ENCODE measurements around the gene KCNJ5. TPM values are rescaled to one million over a fixed set of nuclear protein-coding genes. Genes with fewer than 3 reads are reported as not detected.

KCNJ5 gene
- total RNA-seq, 2 donors from 2014 or later: 0.60 to 1.1 TPM

DNA sequence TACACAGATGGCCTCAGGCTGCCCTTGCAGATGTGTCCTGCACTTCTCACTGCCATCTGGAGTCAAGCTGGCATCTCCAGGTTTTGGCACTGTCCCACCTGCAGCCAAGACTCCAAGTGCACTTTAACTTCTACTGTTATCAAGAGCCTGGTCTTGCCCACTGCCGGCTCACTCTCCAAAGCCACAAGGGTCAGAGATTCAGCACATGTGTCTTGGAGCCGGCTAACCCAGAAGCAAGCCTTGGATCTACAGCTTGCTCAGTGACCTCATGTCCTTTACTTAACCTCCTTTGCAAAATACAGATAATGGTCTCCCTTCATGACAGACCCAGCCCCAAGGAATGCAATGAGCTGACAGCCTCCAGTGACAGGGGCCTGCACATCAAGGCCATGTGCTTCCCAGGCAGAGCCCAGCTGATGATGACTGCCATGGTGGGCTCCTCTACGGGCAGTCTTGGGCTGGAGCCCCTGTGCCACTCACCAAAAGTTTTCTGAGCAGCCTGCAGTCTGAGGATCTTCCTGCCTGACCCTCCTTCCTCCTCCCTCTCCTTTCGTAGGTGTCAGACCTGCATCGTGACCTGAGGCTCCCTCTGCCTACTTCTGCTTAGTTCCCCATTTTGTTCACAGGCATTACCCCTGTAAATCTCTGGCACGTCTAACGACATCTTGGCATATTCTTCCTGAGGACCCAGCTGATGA lies 42.5 kb downstream of the KCNJ5 start:
- Histone ChIP-seq H3K4me1 (ENCODE audit: control insufficient read depth, insufficient read depth, low read length) (no peaks in the 10 kb centered on the region), H3K9ac (ENCODE audit: extremely low read depth, low read length, poor library complexity, severe bottlenecking) (no peak overlapping the region), H3K36me3 (ENCODE audit: control insufficient read depth, insufficient read depth, low read length) (no peaks in the 10 kb centered on the region), H3K27ac (ENCODE audit: low read depth, low read length) (no peak overlapping the region), H3K4me3 (ENCODE audit: low read length) (no peak overlapping the region), H3K27me3 (ENCODE audit: control insufficient read depth, insufficient read depth, low read length, poor library complexity, severe bottlenecking) (no peaks in the 10 kb centered on the region), H3K9me3 (ENCODE audit: control insufficient read depth, low read length) (no peaks in the 10 kb centered on the region)
- Mint-ChIP-seq H3K4me3 (no peak overlapping the region), H3K27me3 (ENCODE audit: insufficient read depth) (peaks cover 7% of the 10 kb centered on the region), H3K36me3 (ENCODE audit: low read depth) (no peaks in the 10 kb centered on the region), H3K27ac (no peak overlapping the region), H3K4me1 (peaks cover 2% of the 10 kb centered on the region), H3K9me3 (no peaks in the 10 kb centered on the region)
- 87 to 93% methylated on average over 7 of the region's 7 CpGs for WGBS, 2 experiments (ENCODE audit: insufficient coverage in 1 of 2, insufficient read length in 1 of 2)
- no peak for DNase-seq
- no peak for TF ChIP-seq CTCF (conservative IDR thresholded peaks at IDR 0.05)

GRCh38 chr11:128934351-128934750 lies 43.2 kb downstream of the KCNJ5 start:
- H3K4me1 Mint-ChIP-seq: peaks cover 2% of the 10 kb centered on the region
- 94 to 95% methylated on average over 5 to 7 of the region's 7 CpGs for WGBS, 2 experiments (ENCODE audit: insufficient coverage in 1 of 2, insufficient read length in 1 of 2)
- H3K9me3 Mint-ChIP-seq: no peaks in the 10 kb centered on the region
- H3K27ac ChIP-seq (ENCODE audit: low read depth, low read length): no peak overlapping the region
- no peaks in the 10 kb centered on the region for H3K36me3 ChIP-seq (ENCODE audit: control insufficient read depth, insufficient read depth, low read length)
- H3K9ac ChIP-seq (ENCODE audit: extremely low read depth, low read length, poor library complexity, severe bottlenecking): no peak overlapping the region
- no peaks in the 10 kb centered on the region for H3K4me1 ChIP-seq (ENCODE audit: control insufficient read depth, insufficient read depth, low read length)
- no peak overlapping the region for H3K4me3 ChIP-seq (ENCODE audit: low read length)
- H3K27ac Mint-ChIP-seq: no peak overlapping the region
- no peaks in the 10 kb centered on the region for H3K27me3 ChIP-seq (ENCODE audit: control insufficient read depth, insufficient read depth, low read length, poor library complexity, severe bottlenecking)
- peaks cover 6% of the 10 kb centered on the region for H3K27me3 Mint-ChIP-seq (ENCODE audit: insufficient read depth)
- TF ChIP-seq CTCF (conservative IDR thresholded peaks at IDR 0.05): no peak
- no peak overlapping the region for H3K4me3 Mint-ChIP-seq
- no peak for DNase-seq
- H3K36me3 Mint-ChIP-seq (ENCODE audit: low read depth): no peaks in the 10 kb centered on the region
- H3K9me3 ChIP-seq (ENCODE audit: control insufficient read depth, low read length): no peaks in the 10 kb centered on the region

- Histone ChIP-seq H3K4me1 (ENCODE audit: control insufficient read depth, insufficient read depth, low read length) (no peaks in the 10 kb centered on the region), H3K27ac (ENCODE audit: low read depth, low read length) (no peak overlapping the region), H3K27me3 (ENCODE audit: control insufficient read depth, insufficient read depth, low read length, poor library complexity, severe bottlenecking) (no peaks in the 10 kb centered on the region), H3K4me3 (ENCODE audit: low read length) (no peak overlapping the region), H3K36me3 (ENCODE audit: control insufficient read depth, insufficient read depth, low read length) (no peaks in the 10 kb centered on the region), H3K9me3 (ENCODE audit: control insufficient read depth, low read length) (no peaks in the 10 kb centered on the region), H3K9ac (ENCODE audit: extremely low read depth, low read length, poor library complexity, severe bottlenecking) (no peak overlapping the region)
- peaks cover 2% of the 10 kb centered on the region for H3K4me1 Mint-ChIP-seq
- H3K4me3 Mint-ChIP-seq: no peak overlapping the region
- H3K9me3 Mint-ChIP-seq: no peaks in the 10 kb centered on the region
- 92 to 99% methylated on average over 8 to 10 of the region's 10 CpGs for WGBS, 2 experiments (ENCODE audit: insufficient coverage in 1 of 2, insufficient read length in 1 of 2)
- H3K27me3 Mint-ChIP-seq (ENCODE audit: insufficient read depth): peaks cover 2% of the 10 kb centered on the region
- DNase-seq: no peak
- H3K27ac Mint-ChIP-seq: no peak overlapping the region
- no peak for TF ChIP-seq CTCF (conservative IDR thresholded peaks at IDR 0.05)
- no peaks in the 10 kb centered on the region for H3K36me3 Mint-ChIP-seq (ENCODE audit: low read depth)
These were observed 43.8 kb downstream of the KCNJ5 start for GRCh38 chr11:128934926-128935325.
